Measurements from ENCODE around the gene STOML2.

Gene STOML2

DNA sequence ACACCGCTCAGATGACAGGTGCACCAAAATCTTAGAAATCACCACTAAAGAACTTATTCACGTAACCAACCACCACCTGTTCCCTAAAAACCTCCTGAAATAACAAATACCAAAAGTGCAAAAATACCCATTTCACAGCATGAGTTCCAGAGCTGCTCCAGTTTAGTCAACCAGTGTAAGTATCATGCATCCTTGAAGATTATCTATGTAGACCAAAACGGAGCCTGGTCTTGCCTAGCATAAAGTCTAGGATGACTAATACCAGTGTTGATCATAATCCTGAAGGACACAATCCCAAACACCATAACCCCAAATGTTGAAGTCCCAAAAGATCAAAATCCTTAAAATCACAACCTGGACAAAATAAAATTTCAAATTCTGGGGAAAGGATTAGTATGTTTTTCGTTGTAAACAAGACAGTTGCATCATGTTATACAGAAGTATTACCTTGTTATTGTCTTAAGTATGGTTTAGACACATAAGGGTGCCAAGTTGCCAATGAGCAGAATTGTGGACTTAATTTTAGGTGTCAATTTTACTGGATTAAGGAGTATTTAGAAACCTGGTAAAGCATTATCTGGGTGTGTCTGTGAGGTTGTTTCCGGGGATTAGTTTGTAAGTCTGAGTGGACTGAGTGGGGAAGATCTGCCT, 48.6 kb downstream of the STOML2 start:
- no peak overlapping the region for H3K4me3 ChIP-seq (replicated peaks in 1 of 2; ENCODE audit: low read depth in 2 of 2, low read length in 2 of 2)
- no peak for DNase-seq (ENCODE audit: low read depth in 2 of 2)
- TF ChIP-seq, protein P1, sequence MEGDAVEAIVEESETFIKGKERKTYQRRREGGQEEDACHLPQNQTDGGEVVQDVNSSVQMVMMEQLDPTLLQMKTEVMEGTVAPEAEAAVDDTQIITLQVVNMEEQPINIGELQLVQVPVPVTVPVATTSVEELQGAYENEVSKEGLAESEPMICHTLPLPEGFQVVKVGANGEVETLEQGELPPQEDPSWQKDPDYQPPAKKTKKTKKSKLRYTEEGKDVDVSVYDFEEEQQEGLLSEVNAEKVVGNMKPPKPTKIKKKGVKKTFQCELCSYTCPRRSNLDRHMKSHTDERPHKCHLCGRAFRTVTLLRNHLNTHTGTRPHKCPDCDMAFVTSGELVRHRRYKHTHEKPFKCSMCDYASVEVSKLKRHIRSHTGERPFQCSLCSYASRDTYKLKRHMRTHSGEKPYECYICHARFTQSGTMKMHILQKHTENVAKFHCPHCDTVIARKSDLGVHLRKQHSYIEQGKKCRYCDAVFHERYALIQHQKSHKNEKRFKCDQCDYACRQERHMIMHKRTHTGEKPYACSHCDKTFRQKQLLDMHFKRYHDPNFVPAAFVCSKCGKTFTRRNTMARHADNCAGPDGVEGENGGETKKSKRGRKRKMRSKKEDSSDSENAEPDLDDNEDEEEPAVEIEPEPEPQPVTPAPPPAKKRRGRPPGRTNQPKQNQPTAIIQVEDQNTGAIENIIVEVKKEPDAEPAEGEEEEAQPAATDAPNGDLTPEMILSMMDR (IDR thresholded peaks at IDR 0.05; ENCODE audit: low read depth, low read length) = no peak

DNA sequence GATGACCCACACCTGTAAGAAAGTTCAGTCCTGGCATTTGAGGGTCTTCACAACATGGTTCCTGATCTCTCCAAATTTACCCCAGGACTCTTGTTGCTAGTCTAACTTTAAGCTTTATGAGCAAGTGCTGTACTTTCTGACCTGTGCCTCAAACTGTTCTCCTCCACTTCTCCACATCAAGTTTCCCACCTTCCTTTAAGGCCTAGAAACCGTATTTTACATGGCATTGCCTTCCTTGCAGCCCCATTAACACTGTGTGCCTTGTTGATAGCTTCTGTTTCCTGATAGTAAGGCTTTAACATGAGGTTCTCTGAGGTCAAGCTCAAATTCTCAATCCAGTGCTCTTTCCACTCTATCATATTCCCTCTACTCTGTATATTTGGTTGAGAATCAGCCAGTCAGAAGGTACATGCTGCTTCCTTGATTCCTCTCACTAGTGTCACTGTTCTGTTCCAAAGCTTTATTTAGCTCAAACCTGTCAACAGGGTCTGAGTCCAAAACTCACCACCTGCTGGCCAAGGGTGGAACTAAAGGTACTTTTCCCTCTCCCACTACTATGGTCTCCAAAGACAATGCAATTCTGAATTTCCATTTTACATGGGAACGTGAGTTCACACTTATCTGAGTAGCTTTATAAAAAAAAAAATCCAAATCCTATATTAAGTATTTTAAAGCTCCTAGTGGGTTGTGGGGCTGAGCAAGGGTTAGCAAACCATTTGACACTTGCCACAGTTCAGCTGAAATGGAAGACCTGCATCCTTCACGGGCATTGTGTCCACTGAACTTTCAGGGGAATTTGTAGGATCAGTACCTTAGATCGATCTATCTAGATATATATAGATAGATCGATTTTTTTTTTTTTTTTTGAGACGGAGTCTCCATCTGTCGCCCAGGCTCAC, 51.6 kb downstream of the STOML2 start:
- TF ChIP-seq, protein P1 (IDR thresholded peaks at IDR 0.05; ENCODE audit: low read depth, low read length) = peak; percentile 69
- peak; percentile 66 to 73 for DNase-seq (ENCODE audit: low read depth in 2 of 2)
- H3K4me3 ChIP-seq (replicated peaks in 1 of 2; ENCODE audit: low read depth in 2 of 2, low read length in 2 of 2) = no peak overlapping the region
